ENCODE data around the gene LRRC8D. TPM values are rescaled to one million over a fixed set of nuclear protein-coding genes. Genes with fewer than 3 reads are reported as not detected.

The LRRC8D gene
- total RNA-seq, 1 experiment from 2014 or later = 15.0 TPM

GRCh38 chr1:89942825-89943658 lies 122.2 kb downstream of the LRRC8D start:
- no peaks in the 10 kb centered on the region for H4K20me1 ChIP-seq (ENCODE audit: insufficient read depth)
- H3K4me1 ChIP-seq (ENCODE audit: control insufficient read depth in 1 of 2, insufficient read depth in 2 of 2, low read length in 2 of 2) = peaks cover 0 to 20% of the 10 kb centered on the region in 2 experiments; a peak in 2 of 4 replicates
- no peaks in the 10 kb centered on the region for H3K27me3 ChIP-seq (ENCODE audit: insufficient read depth, low read length)
- intact Hi-C loops (cut with micrococcal nuclease) = no loop called here
- H3K9me3 ChIP-seq (ENCODE audit: control insufficient read depth in 1 of 2, insufficient read depth in 1 of 2, low read depth in 1 of 2, low read length in 2 of 2) = no peaks in the 10 kb centered on the region
- ChIA-PET CTCF (no interaction called here), RAD21 (ENCODE audit: low non-redundant PET in 1 of 2, low total read pairs in 2 of 2, uncharacterized antibody in 2 of 2, unreplicated experiment in 2 of 2) (no interaction called here), POLR2A (interaction anchor here (0.7 kb wide), 1 partner anchor 100 kb away, joined by 4 read pairs; no protein-coding TSS in a partner anchor)
- no peak overlapping the region for H3K4me3 ChIP-seq (replicated peaks in 1 of 2; ENCODE audit: low read depth in 1 of 2, low read length in 2 of 2)
- no peak overlapping the region for H3K27ac ChIP-seq (ENCODE audit: low read depth, low read length)
- BruUV-seq (replicated peaks) = no TSS peak
- no peaks in the 10 kb centered on the region for H3K9me2 ChIP-seq (ENCODE audit: insufficient read depth)
- no peak for TF ChIP-seq ZNF274 (IDR thresholded peaks at IDR 0.05; ENCODE audit: low read depth, low read length)
- TF ChIP-seq ATF3 (IDR thresholded peaks at IDR 0.05) = no peak
- no peak for TF ChIP-seq EGR1 (IDR thresholded peaks at IDR 0.05; ENCODE audit: low read depth)
- TF ChIP-seq RAD21 (IDR thresholded peaks at IDR 0.05; ENCODE audit: low read depth) = no peak
- DNase-seq (ENCODE audit: low read depth, low spot score) (no peak), ATAC-seq (no peak)
- H2AFZ ChIP-seq (ENCODE audit: low read depth, low read length, poor library complexity, severe bottlenecking) = no peak overlapping the region
- no peaks in the 10 kb centered on the region for H3K36me3 ChIP-seq (ENCODE audit: control insufficient read depth in 1 of 2, insufficient read depth in 2 of 2, low read length in 2 of 2)
- H3K79me2 ChIP-seq (ENCODE audit: insufficient read depth, low read length) = no peaks in the 10 kb centered on the region
- H3K4me2 ChIP-seq (ENCODE audit: low read length) = no peak overlapping the region
- no peak overlapping the region for H3K9ac ChIP-seq (ENCODE audit: low read length)

GRCh38 chr1:89943846-89944781 lies 123.3 kb downstream of the LRRC8D start:
- H2AFZ ChIP-seq (ENCODE audit: low read depth, low read length, poor library complexity, severe bottlenecking) = no peak overlapping the region
- H3K27ac ChIP-seq (ENCODE audit: low read depth, low read length) = no peak overlapping the region
- RAD21 ChIA-PET (ENCODE audit: low non-redundant PET in 1 of 2, low total read pairs in 2 of 2, uncharacterized antibody in 2 of 2, unreplicated experiment in 2 of 2) = no interaction called here
- H3K9me3 ChIP-seq (ENCODE audit: control insufficient read depth in 1 of 2, insufficient read depth in 1 of 2, low read depth in 1 of 2, low read length in 2 of 2) = no peaks in the 10 kb centered on the region
- no peak overlapping the region for H3K4me3 ChIP-seq (replicated peaks in 1 of 2; ENCODE audit: low read depth in 1 of 2, low read length in 2 of 2)
- intact Hi-C loops (cut with micrococcal nuclease) = no loop called here
- H3K36me3 ChIP-seq (ENCODE audit: control insufficient read depth in 1 of 2, insufficient read depth in 2 of 2, low read length in 2 of 2) = no peaks in the 10 kb centered on the region
- CTCF ChIA-PET = no interaction called here
- peaks cover 0 to 14% of the 10 kb centered on the region in 2 experiments; a peak in 2 of 4 replicates for H3K4me1 ChIP-seq (ENCODE audit: control insufficient read depth in 1 of 2, insufficient read depth in 2 of 2, low read length in 2 of 2)
- DNase-seq (ENCODE audit: low read depth, low spot score) (no peak), ATAC-seq (no peak)
- H3K4me2 ChIP-seq (ENCODE audit: low read length) = no peak overlapping the region
- no TSS peak for BruUV-seq (replicated peaks)
- no peak overlapping the region for H3K9ac ChIP-seq (ENCODE audit: low read length)
- no peaks in the 10 kb centered on the region for H3K27me3 ChIP-seq (ENCODE audit: insufficient read depth, low read length)
- POLR2A ChIA-PET = interaction anchor here (0.7 kb wide), 1 partner anchor 101 kb away, joined by 4 read pairs; no protein-coding TSS in a partner anchor
- no peaks in the 10 kb centered on the region for H3K79me2 ChIP-seq (ENCODE audit: insufficient read depth, low read length)
- no peaks in the 10 kb centered on the region for H4K20me1 ChIP-seq (ENCODE audit: insufficient read depth)
- no peaks in the 10 kb centered on the region for H3K9me2 ChIP-seq (ENCODE audit: insufficient read depth)
- TF ChIP-seq ZBTB33 (IDR thresholded peaks at IDR 0.05; ENCODE audit: extremely low read depth, insufficient replicate concordance, low read length) = no peak
- TF ChIP-seq YY1 (IDR thresholded peaks at IDR 0.05; ENCODE audit: extremely low read depth, insufficient replicate concordance, low read depth, low read length) = no peak
- no peak for TF ChIP-seq ZFX (IDR thresholded peaks at IDR 0.05)
- TF ChIP-seq EZH2phosphoT487 (IDR thresholded peaks at IDR 0.05; ENCODE audit: borderline replicate concordance) = no peak
- no peak for TF ChIP-seq MAX (IDR thresholded peaks at IDR 0.05)
- no peak for TF ChIP-seq TCF7L2 (IDR thresholded peaks at IDR 0.05; ENCODE audit: borderline replicate concordance, extremely low read depth, insufficient read depth, insufficient read length)
- TF ChIP-seq ATF3 (IDR thresholded peaks at IDR 0.05) = no peak
- TF ChIP-seq ZNF274 (IDR thresholded peaks at IDR 0.05; ENCODE audit: low read depth, low read length) = no peak
- no peak for TF ChIP-seq POLR2A (IDR thresholded peaks at IDR 0.05; ENCODE audit: borderline replicate concordance, extremely low read depth, insufficient read depth, insufficient read length)
- no peak for TF ChIP-seq EZH2 (IDR thresholded peaks at IDR 0.05)
- no peak for TF ChIP-seq POLR2AphosphoS5 (IDR thresholded peaks at IDR 0.05; ENCODE audit: low read depth, low read length)
- TF ChIP-seq JUND (IDR thresholded peaks at IDR 0.05) = no peak
- no peak for TF ChIP-seq CBX3 (IDR thresholded peaks at IDR 0.05; ENCODE audit: low read depth)

Data from HCT116 (cell line).